Mesenteric fat pad (tissue), 1 donor: ENCODE measurements around the gene CLEC18C. TPM values are rescaled to one million over a fixed set of nuclear protein-coding genes. Genes with fewer than 3 reads are reported as not detected.
"Not testable (repeated sequence)": the region's sequence is repeated elsewhere in the genome, so short reads cannot be mapped to it uniquely, and the experiment has no call there.

Experiments
- DNase-seq: peaks from one replicate; pipeline ENCODE4 v3.0.0-alpha.2; 2020; ENCODE audit warnings: low spot score
- long read RNA-seq: library from polyadenylated mRNA; unstranded; transcript quantifications from one replicate; pipeline ENCODE4 v2.0.0, GENCODE V29; 2020
- total RNA-seq: library from RNA; stranded (reverse); fragmentation: NEBNext Ultra II Directional; extraction: Animal tissue kit (Norgen Biotek cat#: 25700); gene quantifications from one replicate; pipeline ENCODE4 v1.2.1, GENCODE V29; 2021
- donor health status: DM: yes; HTN: yes; CAD: no.

The CLEC18C gene
- total RNA-seq, result not detected
- long read RNA-seq, partial matches to known transcripts, result 0 of 1 reads
- long read RNA-seq, other reads (novel, unspliced or antisense), result 1 of 1 reads

- DNase-seq, result not testable (repeated sequence)
Observed at GRCh38 chr16:70173212-70173837, at the start of gene CLEC18C. CLEC18C (plus strand) TSS chr16:70173787; CDS start chr16:70174279, 492 bp downstream.

- peak; percentile 88 for DNase-seq
Observed at GRCh38 chr16:70123822-70124221, 49.8 kb upstream of the CLEC18C start.

- DNase-seq, result not testable (repeated sequence)
Observed at GRCh38 chr16:70126226-70126625, 47.4 kb upstream of the CLEC18C start.

- not testable (repeated sequence) for DNase-seq
Observed at GRCh38 chr16:70127706-70128105, 45.9 kb upstream of the CLEC18C start.

GRCh38 chr16:70128844-70129243 is 44.7 kb upstream of the CLEC18C start:
- DNase-seq, result not testable (repeated sequence)

GRCh38 chr16:70135796-70136195 is 37.8 kb upstream of the CLEC18C start:
- not testable (repeated sequence) for DNase-seq

- DNase-seq, result not testable (repeated sequence)
Observed at GRCh38 chr16:70136595-70136994, 37.0 kb upstream of the CLEC18C start.

GRCh38 chr16:70142739-70143138 is 30.8 kb upstream of the CLEC18C start:
- peak; percentile 89 for DNase-seq

- DNase-seq, result not testable (repeated sequence)
Observed at GRCh38 chr16:70143231-70143895, 30.2 kb upstream of the CLEC18C start.

- DNase-seq, result peak; percentile 88
Observed at GRCh38 chr16:70147853-70148252, 25.7 kb upstream of the CLEC18C start.

- peak; percentile 88 for DNase-seq
Observed at GRCh38 chr16:70148453-70148852, 25.1 kb upstream of the CLEC18C start.

GRCh38 chr16:70149296-70149695 is 24.3 kb upstream of the CLEC18C start:
- DNase-seq, result peak; percentile 88

- DNase-seq, result peak; percentile 90
Observed at GRCh38 chr16:70151391-70151790, 22.2 kb upstream of the CLEC18C start.

GRCh38 chr16:70151941-70152509 is 21.6 kb upstream of the CLEC18C start:
- DNase-seq, result peak; percentile 90

GRCh38 chr16:70152578-70153302 is 20.8 kb upstream of the CLEC18C start:
- peak; percentile 92 for DNase-seq

GRCh38 chr16:70154736-70155135 is 18.9 kb upstream of the CLEC18C start:
- peak; percentile 89 for DNase-seq

GRCh38 chr16:70156207-70156978 is 17.2 kb upstream of the CLEC18C start:
- peak; percentile 93 for DNase-seq

GRCh38 chr16:70157105-70157476 is 16.5 kb upstream of the CLEC18C start:
- peak; percentile 93 for DNase-seq

GRCh38 chr16:70157477-70158260 is 15.9 kb upstream of the CLEC18C start:
- DNase-seq, result peak; percentile 89
